NCI-H524 (cell line): Measurements from ENCODE around the gene TPRX1.
"Not testable (repeated sequence)": the region's sequence is repeated elsewhere in the genome, so short reads cannot be mapped to it uniquely, and the experiment has no call there.

Experiments
- DNase-seq, 2 experiments: peaks; one replicate each; lab custom pipeline; 2025; lab: John Stamatoyannopoulos, UW

The TPRX1 gene

GRCh38 chr19:47802521-47803043, 1.8 kb downstream of the TPRX1 start:
- no peak for DNase-seq

GRCh38 chr19:47801270-47801669, 3.1 kb downstream of the TPRX1 start:
- DNase-seq: no peak

DNA sequence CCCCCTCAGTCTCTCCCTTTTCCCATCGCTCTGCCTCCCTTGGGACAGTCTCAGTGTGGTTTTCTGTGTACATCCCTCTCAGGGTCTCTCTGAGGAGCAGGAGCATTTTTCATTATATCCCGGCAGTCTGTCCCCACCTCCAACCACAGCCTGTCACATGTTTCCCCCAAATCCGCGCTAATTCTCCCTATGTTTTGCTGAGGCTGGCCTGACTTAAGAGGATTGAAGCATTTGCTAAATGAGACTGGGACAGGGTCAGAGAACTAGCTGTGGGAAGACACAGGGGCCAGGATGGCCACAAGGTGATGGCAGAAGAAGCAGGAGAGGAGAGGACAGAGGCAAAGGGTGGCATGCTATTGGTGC, 5.5 kb downstream of the TPRX1 start:
- DNase-seq: peak in 1 of 2 experiments; percentile 21

GRCh38 chr19:47797996-47798903, 6.1 kb downstream of the TPRX1 start:
- peak in 1 of 2 experiments; percentile 36 for DNase-seq

- DNase-seq: no peak
These were observed 7.6 kb downstream of the TPRX1 start for GRCh38 chr19:47796785-47797184.

DNA sequence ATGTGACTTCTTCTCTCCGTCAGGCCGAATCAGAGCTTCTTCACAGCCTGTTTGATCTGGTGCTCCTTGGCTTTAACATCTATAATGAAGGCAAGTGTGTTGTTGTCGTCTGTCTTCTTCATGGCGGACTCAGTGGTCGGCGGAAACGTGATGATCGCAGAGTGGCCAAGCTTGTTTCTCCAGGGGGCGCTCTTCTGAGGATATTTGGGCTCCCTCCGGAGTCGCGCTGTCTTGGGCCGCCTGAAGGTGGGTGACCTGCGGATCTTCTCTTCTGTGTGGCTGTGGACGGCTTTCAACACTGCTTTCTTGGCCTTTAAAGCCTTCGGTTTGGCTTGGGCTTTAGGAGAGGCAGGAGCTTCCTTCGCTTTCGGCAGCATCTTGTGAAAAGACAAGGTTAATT, 9.8 kb downstream of the TPRX1 start:
- no peak for DNase-seq

DNA sequence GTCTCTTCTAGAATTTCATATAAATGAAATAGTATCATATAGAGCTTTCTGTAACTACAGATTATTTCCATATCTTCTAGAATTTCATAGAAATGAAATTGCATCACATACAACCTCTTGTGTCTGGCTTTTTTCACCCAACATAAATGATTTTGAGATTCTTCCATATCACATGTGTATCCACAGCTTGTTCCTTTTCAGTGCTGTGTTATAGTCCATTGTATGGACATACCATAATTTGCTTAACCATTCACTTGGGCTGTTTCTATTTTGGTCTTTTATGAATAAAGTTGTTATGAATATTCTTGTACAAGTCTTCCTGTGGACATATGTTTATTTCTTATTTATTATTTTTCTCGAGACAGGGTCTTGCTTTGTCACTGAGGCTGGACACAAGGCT, 11.7 kb downstream of the TPRX1 start:
- DNase-seq: no peak

DNA sequence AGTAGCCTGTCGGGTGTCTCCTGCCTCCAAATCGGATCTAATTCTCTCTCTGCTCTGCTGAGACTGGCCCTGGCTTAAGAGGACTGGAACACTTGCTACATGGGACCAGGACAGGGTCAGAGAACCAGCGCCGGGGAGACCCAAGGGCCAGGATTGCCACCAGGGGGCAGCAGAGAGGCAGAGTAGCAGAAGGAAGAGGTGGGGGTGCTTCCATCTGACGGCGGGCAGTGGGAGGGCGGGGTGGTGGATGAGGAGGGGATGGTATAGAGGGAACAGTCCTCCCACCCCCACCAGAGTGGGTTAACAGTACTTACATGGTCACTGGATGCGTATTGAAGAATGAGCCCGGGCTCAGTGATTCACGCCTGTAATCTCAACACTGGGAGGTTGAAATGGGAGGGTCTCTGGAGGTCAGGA, 13.9 kb downstream of the TPRX1 start:
- peak; percentile 45 to 78 for DNase-seq

- not testable (repeated sequence) for DNase-seq
These were observed 14.5 kb downstream of the TPRX1 start for GRCh38 chr19:47789811-47790210.

DNA sequence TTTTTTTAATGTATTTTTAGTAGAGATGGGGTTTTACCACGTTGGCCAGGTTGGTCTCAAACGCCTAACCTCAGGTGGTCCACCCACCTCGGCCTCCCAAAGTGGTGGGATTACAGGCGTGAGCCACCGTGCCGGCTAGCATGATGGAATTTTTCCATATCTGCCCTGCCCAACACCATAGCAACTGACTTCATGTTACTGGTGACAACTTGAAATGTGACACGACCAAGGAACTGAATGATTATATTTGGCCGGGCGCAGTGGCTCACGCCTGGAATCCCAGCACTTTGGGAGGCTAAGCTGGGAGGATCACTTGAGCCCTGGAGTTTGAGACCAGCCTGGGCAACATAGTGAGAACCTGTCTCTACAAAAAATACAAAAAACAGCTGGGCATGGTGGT, 17.0 kb downstream of the TPRX1 start:
- not testable (repeated sequence) for DNase-seq

DNA sequence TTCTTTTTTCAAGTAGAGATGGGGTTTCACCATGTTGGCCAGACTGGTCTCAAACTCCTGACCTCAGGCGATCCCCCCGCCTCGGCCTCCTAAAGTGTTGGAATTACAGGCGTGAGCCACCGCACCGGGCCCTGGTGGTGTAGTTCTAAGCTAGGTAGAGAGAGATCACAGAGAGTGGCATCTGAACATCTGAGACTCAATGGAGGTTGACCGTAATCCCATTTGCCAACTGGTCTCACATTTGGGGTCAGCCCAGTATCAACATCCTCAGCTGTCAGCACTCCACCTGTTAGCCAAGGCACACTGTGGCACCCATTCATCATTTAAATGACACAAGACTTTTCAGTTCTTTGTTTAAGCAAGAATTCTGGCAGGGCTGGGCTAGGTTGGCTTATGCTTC, 17.8 kb downstream of the TPRX1 start:
- DNase-seq: peak; percentile 55 to 71

- DNase-seq: no peak
These were observed 22.6 kb downstream of the TPRX1 start for GRCh38 chr19:47781590-47782262.

GRCh38 chr19:47780215-47780551, 24.2 kb downstream of the TPRX1 start:
- no peak for DNase-seq

- no peak for DNase-seq
These were observed 24.7 kb downstream of the TPRX1 start for GRCh38 chr19:47779524-47780214.

- no peak for DNase-seq
These were observed 25.4 kb downstream of the TPRX1 start for GRCh38 chr19:47778954-47779351.

GRCh38 chr19:47778049-47778953, 26.1 kb downstream of the TPRX1 start, which contains the start of gene SELENOW:
TSS of gene SELENOW (plus strand) at chr19:47778703. CDS start at chr19:47778786, 83 bp downstream.
- peak; percentile 58 to 86 for DNase-seq

DNA sequence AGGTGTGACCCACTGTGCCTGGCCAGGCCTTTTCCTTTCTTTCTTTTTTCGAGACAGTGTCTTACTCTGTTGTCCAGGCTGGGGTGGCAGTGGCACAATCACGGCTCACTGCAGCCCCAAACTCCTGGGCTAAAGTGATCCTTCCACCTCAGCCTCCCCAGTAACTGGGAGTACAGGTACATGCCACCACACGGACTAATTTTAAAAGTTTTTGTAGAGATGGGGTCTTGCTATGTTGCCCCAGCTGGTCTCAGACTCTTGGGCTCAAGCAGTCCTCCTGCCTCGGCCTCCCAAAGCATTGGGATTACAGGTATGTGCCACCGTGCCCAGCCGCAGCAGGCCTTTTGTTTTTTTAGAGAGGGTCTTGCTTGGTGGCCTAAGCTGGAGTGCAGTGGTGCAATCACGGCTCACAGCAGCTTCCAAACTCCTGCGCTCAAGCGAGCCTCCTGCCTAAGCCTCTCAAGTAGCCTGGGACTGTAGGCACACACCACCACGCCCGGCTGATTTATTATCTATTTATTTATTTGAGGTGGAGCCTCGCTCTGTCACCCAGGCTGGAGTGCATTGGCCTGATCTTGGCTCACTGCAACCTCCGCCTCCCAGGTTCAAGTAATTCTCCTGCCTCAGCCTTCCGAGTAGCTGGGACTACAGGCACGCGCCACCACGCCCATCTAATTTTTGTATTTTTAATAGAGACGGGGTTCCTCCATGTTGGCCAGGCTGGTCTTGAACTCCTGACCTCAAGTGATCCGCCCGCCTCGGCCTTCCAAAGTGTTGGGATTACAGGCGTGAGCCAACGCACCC, 26.9 kb downstream of the TPRX1 start:
- not testable (repeated sequence) for DNase-seq

GRCh38 chr19:47776568-47776967, 27.8 kb downstream of the TPRX1 start:
- DNase-seq: no peak

DNA sequence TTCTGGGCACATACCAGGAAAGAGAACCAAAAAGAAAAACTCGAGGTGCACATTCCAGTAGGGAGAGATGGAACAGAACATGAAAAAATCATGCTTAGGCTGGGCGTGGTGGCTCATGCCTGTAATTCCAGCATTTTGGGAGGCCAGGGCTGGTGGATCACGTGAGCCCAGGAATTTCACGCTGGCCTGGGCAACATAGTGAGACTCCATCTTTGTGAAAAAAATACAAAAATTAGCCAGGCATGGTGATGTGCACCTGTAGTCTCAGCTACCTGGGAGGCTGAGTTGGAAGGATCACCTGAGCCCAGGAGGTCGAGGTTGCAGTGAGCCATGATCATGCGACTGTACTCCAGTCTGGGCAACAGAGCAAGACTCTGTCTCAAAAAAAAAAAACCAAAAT, 33.1 kb downstream of the TPRX1 start:
- not testable (repeated sequence) for DNase-seq

- no peak for DNase-seq
These were observed 34.8 kb downstream of the TPRX1 start for GRCh38 chr19:47769534-47769933.
